ENCODE measurements around the gene HVCN1.

DNA sequence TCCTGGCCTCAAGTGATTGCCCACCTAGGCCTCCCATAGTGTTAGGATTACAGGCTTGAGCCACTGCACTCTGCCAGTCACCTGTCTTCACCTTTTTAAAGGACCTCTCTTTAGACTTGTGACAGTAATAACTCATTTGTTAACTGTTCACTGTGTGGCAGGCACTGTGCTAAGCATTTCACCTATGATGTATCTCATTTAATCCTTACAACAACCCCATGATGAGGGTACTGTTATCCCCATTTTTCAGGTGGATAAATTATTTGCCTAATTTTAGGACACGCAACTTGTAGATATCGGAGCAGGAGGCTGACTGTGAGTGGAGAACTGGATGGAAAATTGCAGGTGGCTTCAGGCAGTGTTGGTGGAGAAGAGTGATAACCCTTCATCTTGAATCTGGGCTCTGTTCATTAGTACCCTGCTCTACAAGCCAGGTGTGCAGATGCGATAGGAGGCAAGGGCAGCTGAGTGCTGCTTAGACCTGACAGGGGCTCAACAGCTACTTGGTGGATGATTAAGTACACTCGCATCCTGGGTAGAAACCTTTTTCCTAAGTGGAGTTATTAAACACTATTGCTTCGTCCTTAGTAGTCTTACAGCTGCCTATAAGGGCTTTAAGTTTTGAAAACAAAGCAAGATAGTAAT is 72.3 kb downstream of the HVCN1 start:
- TF ChIP-seq POLR2A (IDR thresholded peaks at IDR 0.05; ENCODE audit: low read length), result no peak
- no peak for TF ChIP-seq GATA1 (IDR thresholded peaks at IDR 0.05; ENCODE audit: low read depth, low read length)

Data from erythroblast (primary cell).